ENCODE results near the gene MAP1LC3C. TPM values are rescaled to one million over a fixed set of nuclear protein-coding genes. Genes with fewer than 3 reads are reported as not detected.

The MAP1LC3C gene
- total and polyA plus RNA-seq, 10 of the 15 experiments (the other 5 are each of a cell fraction or from before 2014, with no cell fraction given) = 0.19 TPM; not detected in 9

GRCh38 chr1:241976229-241976628 lies 22.7 kb downstream of the MAP1LC3C start (continued):
- no peak for TF ChIP-seq ZNF592 (IDR thresholded peaks at IDR 0.05)

- no peak overlapping the region for H3K4me2 ChIP-seq (ENCODE audit: control insufficient read depth, insufficient read depth)
- intact Hi-C loops (cut with micrococcal nuclease; ENCODE audit: unreplicated experiment) = no loop called here
- H3K27ac ChIP-seq (ENCODE audit: control insufficient read depth, insufficient read depth) = no peak overlapping the region
- CTCF ChIA-PET = no interaction called here
- no peak overlapping the region for H2AFZ ChIP-seq (ENCODE audit: control insufficient read depth, low read depth, low read length)
- H3K9me3 ChIP-seq (replicated peaks; ENCODE audit: control insufficient read depth, insufficient read depth, low read length) = no peaks in the 10 kb centered on the region
- RAD21 ChIA-PET (ENCODE audit: unreplicated experiment) = no interaction called here
- no peaks in the 10 kb centered on the region for H3K27me3 ChIP-seq (replicated peaks in 1 of 2; ENCODE audit: control insufficient read depth in 2 of 2, insufficient read depth in 2 of 2, low read length in 1 of 2)
- H4K20me1 ChIP-seq (ENCODE audit: control insufficient read depth, insufficient read depth) = no peaks in the 10 kb centered on the region
- POLR2A ChIA-PET = no interaction called here
- no peak for FAIRE-seq
- no peak for DNase-seq (ENCODE audit: low read depth, low spot score)
- BruUV-seq (replicated peaks) = no TSS peak
- SMC1A ChIA-PET (ENCODE audit: uncharacterized antibody, unreplicated experiment) = no interaction called here
- no peak overlapping the region for H3K4me3 ChIP-seq
- no peak for ATAC-seq
- no peaks in the 10 kb centered on the region for H3K4me1 ChIP-seq (ENCODE audit: control insufficient read depth, insufficient read depth, low read length)
- no peaks in the 10 kb centered on the region for H3K36me3 ChIP-seq (ENCODE audit: control insufficient read depth in 2 of 2, insufficient read depth in 2 of 2, low read length in 1 of 2)
- H3K79me2 ChIP-seq (ENCODE audit: control insufficient read depth, insufficient read depth, low read length) = no peaks in the 10 kb centered on the region
- under 1% methylated on average over 6 of the region's 6 CpGs for WGBS (ENCODE audit: insufficient coverage, insufficient replicate concordance, low lambda C conversion rate, missing lambda C conversion rate)
- in situ Hi-C loops (cut with MboI) = no loop called here
- TF ChIP-seq MXI1 (IDR thresholded peaks at IDR 0.05; ENCODE audit: low read depth, low read length) = no peak
- TF ChIP-seq IRF5 (IDR thresholded peaks at IDR 0.05; ENCODE audit: borderline replicate concordance) = no peak
- no peak for TF ChIP-seq CTCF (IDR thresholded peaks at IDR 0.05 in 2 of 3, conservative IDR thresholded peaks at IDR 0.05 in 1 of 3; ENCODE audit: control insufficient read depth in 2 of 3, extremely low read depth in 1 of 3, insufficient read depth in 1 of 3, low read depth in 3 of 3, low read length in 3 of 3)
- H3K9ac ChIP-seq (ENCODE audit: control insufficient read depth, insufficient read depth, low read length) = no peak overlapping the region
These were observed 26.1 kb downstream of the MAP1LC3C start for GRCh38 chr1:241972703-241973369.
